ENCODE results near the gene RASGEF1C.

DNA sequence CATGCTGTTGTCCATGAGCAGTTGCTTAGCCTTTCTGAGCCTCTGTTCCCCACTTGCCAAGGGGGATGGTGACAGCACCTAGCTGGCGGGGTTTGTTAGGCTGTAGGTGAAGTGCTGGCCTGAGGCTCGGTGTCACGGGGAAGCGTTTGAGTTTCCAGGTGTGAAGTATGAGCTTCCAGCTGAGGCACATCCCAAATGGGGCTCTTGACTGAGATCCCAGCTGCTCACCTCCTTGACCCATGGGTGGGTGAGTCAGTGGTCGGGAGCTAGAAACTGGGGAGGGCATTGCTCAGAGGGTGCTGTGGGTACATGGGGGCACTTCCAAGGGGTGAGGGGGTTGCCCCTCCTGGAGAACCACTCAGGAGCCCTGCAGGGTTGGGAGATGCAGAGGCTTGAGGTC is 111.1 kb downstream of the RASGEF1C start:
- TF ChIP-seq, protein P1, sequence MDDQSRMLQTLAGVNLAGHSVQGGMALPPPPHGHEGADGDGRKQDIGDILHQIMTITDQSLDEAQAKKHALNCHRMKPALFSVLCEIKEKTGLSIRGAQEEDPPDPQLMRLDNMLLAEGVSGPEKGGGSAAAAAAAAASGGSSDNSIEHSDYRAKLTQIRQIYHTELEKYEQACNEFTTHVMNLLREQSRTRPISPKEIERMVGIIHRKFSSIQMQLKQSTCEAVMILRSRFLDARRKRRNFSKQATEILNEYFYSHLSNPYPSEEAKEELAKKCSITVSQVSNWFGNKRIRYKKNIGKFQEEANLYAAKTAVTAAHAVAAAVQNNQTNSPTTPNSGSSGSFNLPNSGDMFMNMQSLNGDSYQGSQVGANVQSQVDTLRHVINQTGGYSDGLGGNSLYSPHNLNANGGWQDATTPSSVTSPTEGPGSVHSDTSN (CRISPR knock-in tag; IDR thresholded peaks at IDR 0.05; ENCODE audit: borderline replicate concordance): no peak
- no peak for TF ChIP-seq GATAD2A (CRISPR knock-in tag; IDR thresholded peaks at IDR 0.05)
- no peak for TF ChIP-seq ZNF768 (CRISPR knock-in tag; IDR thresholded peaks at IDR 0.05)
